Right forelimb (tissue), 1 donor: ENCODE data around the gene SLC25A3.
A peak's percentile ranks its signal among the peaks of the same experiment; 100 is the strongest.
"Not testable (repeated sequence)": the region's sequence is repeated elsewhere in the genome, so short reads cannot be mapped to it uniquely, and the experiment has no call there.

Experiments used
- DNase-seq: peaks from one replicate; pipeline ENCODE4 v3.0.0-alpha.2; 2018

Gene SLC25A3

GRCh38 chr12:98595243-98595988, 1.9 kb downstream of the SLC25A3 start:
- DNase-seq: no peak

- not testable (repeated sequence) for DNase-seq
Observed at GRCh38 chr12:98597313-98597712, 3.8 kb downstream of the SLC25A3 start.

GRCh38 chr12:98601924-98602323, 8.4 kb downstream of the SLC25A3 start:
- no peak for DNase-seq

- no peak for DNase-seq
Observed at GRCh38 chr12:98606359-98606988, 13.0 kb downstream of the SLC25A3 start.

DNA sequence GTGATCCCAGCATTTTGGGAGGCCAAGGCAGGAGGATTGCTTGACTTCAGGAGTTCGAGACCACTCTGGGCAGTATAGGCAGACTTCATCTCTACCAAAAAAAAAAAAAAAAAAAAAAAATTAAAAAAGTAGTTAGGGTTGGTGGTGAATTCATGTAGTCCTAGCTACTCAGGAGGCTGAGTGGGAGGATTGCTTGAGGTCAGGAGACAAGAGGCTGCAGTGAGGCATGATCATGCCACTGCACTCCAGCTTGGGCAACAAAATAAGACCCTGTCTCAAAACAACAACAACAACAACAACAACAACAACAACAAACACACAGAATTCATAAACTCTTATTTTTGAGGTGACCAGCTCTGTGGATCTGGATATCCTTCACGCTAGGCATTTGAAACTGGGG, 17.1 kb downstream of the SLC25A3 start:
- no peak for DNase-seq

DNA sequence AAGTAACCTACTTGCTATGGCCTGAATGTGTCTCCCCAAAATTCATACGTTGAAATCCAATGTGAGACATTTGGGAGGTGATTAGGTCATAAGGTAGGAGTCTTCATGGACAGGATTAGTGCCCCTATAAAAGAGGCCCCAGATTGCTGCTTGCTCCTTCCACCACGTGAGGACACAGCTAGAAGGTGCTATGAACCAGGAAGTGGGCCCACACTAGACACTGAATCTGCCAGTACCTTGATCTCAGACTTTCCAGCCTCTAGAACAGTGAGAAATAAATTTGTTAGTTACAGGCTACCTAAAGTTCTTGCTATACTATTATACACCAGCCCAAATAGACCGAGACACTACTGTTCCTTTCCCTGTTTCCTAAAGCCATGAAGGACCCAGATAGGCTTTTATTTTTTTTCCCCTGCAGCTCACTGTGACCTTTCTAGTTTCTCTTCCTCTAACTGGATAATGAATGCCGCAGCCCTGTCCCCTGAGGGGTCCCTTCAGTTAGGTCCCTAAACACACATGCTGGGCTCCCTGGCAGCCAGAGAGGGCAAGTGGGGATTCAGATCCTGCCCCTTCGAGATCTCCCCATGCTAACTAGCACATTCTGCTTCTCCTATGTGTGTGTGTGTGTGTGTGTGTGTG, 19.3 kb downstream of the SLC25A3 start:
- DNase-seq: no peak

DNA sequence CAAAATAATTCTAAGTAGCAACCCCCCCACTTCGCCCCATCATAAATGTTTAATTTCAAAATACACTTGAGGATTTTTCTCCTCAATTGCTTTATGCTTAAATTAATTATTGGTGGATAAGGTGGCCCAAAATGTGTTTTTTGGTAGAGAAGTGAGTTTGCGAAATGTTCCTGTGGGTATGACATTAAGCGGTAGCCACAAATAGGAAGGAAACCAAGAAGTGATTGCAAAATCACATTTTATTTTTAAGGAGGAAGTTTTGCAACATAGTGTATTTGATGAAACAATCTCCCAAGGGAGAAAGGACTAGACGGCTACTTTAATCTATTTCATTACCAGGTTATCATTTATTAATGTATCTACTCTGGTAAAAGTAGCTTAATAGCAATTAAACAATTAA, 25.5 kb downstream of the SLC25A3 start:
- DNase-seq: no peak

DNA sequence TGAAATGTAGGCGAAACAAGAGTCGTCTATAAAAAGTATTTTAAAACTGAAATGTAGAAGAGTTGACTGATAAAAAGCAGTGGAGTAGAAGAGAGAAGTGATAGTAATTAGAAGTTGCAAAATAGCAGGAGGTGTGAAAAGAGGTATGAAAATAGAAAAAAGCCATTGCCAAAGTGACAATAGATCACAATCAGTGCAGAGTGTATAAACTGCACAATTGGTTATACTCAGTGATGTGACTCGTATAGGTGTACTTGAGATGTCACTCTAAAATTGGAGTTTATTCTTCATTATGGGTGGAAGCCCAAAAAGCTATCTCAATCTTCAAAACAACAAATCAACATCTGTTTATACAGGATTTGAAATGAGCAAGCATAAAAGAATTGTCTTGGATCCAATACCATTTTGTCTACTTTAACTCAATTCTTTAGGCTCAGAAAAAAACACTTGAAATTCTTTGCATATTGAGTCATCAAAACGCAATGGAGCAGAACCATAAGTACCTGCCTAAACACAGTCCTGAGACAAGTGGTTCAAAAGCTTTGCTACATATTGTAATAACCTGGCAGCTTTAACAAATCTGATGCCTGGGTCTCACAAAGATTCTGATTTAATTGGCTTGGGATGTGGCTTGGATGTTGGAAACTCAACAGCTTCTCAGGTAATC, 42.3 kb downstream of the SLC25A3 start:
- no peak for DNase-seq

GRCh38 chr12:98637068-98637467, 43.6 kb downstream of the SLC25A3 start:
- no peak for DNase-seq

GRCh38 chr12:98638009-98638408, 44.5 kb downstream of the SLC25A3 start:
- DNase-seq: no peak

- no peak for DNase-seq
Observed at GRCh38 chr12:98639491-98639890, 46.0 kb downstream of the SLC25A3 start.

DNA sequence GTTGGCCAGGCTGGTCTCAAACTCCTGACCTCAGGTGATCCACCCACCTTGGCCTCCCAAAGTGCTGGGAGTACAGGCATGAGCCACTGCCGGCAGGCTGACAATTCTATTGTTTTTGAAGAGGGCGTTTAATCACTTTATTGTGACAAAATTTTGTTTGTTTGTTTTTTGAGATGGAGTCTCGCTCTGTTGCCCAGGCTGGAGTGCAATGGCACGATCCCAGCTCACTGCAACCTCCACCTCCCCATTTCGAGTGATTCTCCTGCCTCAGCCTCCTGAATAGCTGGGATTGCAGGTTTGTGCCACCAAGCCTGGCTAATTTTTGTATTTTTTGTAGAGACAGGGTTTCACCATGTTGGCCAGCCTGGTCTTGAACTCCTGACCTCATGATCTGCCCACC, 49.3 kb downstream of the SLC25A3 start:
- not testable (repeated sequence) for DNase-seq

DNA sequence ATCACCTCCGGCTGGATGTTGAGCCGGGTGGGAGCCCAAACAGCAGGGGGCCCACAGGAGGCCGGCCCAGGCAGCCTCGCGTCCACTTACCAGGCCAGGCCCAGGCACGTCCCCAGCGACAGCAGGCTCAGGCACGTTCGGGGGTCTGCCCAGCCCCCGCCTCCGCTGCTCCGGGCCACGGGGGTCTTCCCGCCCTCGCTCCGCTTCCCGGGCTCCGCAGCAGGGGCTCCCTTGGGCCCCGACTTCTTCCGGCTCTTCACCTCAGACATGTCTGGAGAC, 50.9 kb downstream of the SLC25A3 start:
- no peak for DNase-seq

DNA sequence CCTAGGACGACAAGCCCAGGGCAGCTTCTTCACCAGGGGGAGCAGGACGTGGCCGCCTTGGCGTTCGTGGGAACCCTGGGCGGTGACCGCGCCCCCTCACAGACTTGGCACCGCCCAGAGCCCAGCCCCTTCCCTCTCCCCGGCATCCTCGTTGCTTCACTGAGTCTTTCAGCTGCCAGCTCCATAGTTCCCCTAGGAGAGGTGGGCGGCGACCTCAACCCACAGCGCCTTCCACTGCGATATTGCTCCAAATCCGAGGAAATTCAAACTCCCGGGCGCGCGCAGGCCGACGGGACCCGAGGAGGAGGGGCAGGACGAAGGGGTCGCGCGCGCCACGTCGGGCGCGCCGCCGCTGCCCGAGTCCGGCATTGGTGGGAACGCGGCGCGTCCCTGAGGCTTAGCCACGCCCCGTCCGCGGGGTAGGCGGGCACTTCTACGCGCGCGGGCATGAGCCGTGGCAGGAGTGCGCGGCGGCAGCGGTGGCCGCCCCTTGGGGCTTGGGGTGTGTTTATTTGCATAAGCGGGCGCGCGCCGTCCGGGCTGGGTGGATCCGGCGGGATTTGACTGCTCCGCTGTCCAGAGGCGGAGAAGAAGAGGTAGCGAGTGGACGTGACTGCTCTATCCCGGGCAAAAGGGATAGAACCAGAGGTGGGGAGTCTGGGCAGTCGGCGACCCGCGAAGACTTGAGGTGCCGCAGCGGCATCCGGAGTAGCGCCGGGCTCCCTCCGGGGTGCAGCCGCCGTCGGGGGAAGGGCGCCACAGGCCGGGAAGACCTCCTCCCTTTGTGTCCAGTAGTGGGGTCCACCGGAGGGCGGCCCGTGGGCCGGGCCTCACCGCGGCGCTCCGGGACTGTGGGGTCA, 51.5 kb downstream of the SLC25A3 start, which contains the start of the genes APAF1 and IKBIP:
APAF1 (plus strand) TSS at position 579 of the 860 bp plus-strand sequence. CDS start 3,070 bp downstream, outside the sequence.
IKBIP (minus strand) TSS at position 77 of the 860 bp plus-strand sequence. CDS start 87 bp downstream, outside the sequence.
- DNase-seq: peak; percentile 99

GRCh38 chr12:98645572-98646067, 52.1 kb downstream of the SLC25A3 start:
- DNase-seq: peak; percentile 63

DNA sequence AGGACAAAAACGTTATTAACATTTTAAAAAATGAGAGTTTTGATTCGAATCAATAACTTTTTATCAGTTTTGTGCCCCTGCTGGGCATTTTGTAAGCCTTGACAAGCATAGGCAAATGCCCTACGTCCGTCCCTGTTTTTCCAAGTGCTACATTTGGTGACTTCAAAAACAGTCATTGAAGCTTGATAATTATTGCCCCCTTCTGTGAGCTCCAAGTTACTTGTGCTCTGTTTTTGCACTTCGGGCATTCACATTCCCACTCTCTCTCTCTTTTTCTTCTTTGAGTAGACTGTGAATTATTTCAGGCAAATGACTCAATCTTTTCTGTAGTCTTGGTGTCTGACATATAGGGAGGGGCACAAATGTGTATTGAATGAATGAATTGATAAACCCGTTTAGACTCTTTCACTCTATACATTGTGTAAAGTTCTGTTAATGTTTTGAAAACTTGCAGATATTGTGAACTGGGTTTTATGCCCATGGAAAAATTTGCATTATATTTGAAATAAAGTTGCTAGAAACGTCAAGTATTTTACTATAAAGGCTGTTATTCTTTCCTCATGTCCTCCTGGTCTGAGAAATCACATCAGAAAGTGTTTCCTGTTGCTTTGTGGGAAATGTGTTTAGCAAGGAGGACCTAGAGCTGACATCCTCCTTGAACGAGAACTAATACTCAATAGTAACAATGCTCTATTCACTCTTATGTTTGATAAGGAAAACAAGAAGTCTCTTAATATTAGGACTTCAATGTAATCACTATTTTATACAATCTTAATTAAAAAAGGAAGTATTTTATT, 53.0 kb downstream of the SLC25A3 start:
- DNase-seq: no peak

- no peak for DNase-seq
Observed at GRCh38 chr12:98651328-98651727, 57.8 kb downstream of the SLC25A3 start.

GRCh38 chr12:98653866-98654493, 60.5 kb downstream of the SLC25A3 start:
- no peak for DNase-seq
